GM18498 (cell line): ENCODE data around the gene TRAF7.

Source experiments
- ATAC-seq: cut with Tn5 transposase; IDR thresholded peaks from one replicate; pipeline ENCODE4 v1.9.1; 2021; ENCODE audit warnings: mild to moderate bottlenecking, moderate library complexity; ENCODE audit not compliant: unreplicated experiment

Gene TRAF7

DNA sequence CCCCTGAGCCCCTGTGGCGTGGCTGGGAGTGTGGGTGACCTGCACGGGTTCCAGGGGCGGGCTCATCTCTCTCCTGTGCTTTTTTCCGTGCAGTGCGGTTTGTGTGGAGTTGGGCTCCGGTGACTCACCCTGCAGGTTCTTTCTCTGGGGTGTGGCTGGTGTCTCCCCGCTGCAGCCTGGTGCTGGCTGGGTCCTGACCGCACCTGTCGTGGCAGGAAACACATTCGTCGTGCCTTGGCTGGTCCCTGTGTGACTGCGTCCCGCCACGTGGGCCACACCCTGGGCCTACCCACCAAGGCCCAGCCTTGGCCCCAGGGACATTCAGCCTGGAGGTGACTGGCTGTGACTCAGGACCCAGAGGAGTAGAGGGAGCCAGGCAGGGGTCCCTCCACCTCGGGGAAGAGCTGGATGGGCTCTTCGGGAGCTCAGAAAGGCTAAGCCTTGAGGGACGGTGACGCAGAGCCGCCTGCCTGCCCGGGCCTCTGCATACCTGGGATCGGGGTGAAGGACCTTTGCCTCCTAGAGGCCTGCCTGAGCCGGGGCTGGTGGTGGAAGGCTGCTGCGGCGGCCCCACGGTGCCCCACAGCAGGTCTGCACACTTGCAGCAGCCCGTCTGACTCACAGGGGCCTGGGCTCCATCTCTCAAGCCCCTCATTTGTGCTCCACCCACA lies 7.8 kb downstream of the TRAF7 start:
- no peak for ATAC-seq

DNA sequence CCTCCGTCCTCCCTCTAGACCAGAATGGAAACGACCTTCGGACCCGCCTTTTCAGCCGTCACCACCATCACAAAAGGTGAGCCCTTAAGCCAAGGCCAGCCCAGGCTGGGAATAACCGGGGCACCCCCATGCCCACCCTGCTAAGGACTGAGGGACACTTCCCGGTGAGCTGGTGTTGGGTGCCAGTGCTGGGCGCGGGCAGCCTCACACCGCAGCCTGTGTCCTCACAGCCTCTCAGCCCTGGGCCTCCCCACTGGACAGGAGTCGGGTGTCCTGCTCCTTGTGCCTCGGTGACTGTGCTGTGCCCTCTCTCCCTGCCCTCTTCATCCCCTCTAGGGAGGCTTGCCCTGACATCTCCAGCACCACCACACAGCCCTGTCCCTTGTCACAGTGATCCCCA lies 10.3 kb downstream of the TRAF7 start:
- no peak for ATAC-seq

- ATAC-seq, result no peak
These were observed 10.9 kb downstream of the TRAF7 start for GRCh38 chr16:2166263-2167067.

DNA sequence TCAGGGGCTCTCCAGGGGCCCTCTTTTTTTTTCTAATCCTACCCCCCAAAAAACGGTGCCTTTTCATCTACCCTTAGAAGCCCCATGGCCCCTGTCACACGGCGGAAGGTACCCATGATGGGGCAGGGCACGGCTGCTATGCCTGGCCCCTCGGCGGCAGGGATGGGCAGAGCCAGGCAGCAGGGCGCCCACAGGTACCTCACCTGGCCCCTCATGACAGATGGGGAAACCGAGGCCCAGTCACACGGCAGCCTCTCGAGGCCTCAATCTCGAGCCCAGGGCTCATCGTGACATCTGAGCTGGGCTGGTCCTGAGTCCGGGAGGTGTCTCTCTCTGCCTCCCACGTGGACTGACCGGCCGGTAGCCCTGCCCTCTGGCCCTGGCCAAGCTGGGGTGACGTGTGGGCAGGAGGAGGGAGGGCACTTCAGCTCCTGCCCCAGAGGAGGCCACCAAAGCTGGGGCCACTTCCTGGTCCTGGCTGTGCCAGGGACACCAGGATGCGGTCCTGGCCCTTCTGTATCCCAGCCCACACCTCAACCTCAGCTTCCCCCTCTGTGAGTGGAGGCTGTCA lies 11.6 kb downstream of the TRAF7 start:
- ATAC-seq, result no peak

DNA sequence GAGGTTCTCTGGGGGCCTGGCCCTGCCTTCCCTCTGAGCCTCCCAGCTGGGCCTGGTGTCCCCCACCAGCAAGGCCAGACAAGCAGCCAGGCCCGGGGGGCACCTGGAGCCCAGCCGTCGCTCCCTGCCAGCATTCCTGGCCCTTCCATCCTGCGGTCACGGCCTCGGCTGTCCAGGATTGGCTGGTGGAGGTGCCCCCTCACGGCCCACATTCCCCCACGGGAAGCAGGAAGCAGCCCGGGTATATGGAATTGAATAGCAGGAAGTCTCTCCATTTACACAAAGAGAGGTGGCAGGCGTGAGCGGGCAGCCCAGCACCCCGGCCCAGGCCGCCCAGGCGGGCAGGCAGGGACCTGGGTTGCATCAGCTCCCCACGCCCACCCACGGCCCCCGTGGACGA lies 14.5 kb downstream of the TRAF7 start:
- no peak for ATAC-seq

- no peak for ATAC-seq
These were observed 15.2 kb downstream of the TRAF7 start for GRCh38 chr16:2170587-2171435.

DNA sequence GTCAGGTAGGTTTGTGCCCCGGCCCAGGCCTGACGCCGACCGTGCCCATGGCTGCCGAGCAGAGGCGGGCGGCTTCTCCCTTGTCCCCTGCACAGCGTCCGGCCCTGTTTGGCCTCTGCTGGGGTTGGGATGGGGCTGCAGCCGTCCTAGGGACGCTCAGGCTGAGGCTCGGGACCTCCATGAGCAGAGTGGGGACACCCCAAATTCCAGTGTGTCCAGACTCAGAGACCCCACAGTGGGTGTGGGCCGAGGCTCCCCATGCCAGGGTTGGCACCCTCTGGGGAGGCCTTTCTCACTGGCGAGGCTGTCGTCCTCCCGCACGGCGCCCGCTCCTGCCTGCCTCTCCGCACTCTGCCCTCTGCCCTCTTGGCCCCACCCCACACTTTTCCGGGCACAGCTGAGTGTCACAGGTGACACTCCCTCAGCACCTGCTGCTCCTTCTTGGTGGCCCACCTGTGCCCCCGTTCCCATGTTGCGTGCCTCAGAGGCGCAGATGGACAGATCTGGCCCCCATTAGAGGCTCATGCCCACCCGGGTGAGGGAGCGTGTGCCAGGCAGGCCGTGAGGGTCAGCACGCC lies 16.1 kb downstream of the TRAF7 start:
- no peak for ATAC-seq

- no peak for ATAC-seq
These were observed 17.2 kb downstream of the TRAF7 start for GRCh38 chr16:2172688-2173335.

GRCh38 chr16:2173366-2173765 lies 17.8 kb downstream of the TRAF7 start:
- ATAC-seq, result no peak

- no peak for ATAC-seq
These were observed 18.3 kb downstream of the TRAF7 start for GRCh38 chr16:2173916-2174315.

- ATAC-seq, result no peak
These were observed 19.0 kb downstream of the TRAF7 start for GRCh38 chr16:2174396-2175131.

DNA sequence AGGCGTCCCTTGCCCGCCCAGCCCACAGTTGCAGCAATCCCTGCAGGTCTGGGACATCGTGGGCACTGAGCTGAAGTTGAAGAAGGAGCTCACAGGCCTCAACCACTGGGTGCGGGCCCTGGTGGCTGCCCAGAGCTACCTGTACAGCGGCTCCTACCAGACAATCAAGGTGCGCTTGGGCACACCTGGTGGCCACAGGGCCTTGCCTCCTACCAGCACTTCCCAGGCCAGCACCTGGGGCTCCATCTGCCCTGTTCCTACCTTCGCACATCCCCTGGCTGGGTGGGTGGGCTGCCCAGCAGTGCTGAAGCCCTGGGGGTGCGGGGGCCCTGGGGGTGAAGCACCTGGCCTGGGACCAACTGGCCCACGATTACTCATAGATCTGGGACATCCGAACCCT lies 19.9 kb downstream of the TRAF7 start:
- no peak for ATAC-seq

DNA sequence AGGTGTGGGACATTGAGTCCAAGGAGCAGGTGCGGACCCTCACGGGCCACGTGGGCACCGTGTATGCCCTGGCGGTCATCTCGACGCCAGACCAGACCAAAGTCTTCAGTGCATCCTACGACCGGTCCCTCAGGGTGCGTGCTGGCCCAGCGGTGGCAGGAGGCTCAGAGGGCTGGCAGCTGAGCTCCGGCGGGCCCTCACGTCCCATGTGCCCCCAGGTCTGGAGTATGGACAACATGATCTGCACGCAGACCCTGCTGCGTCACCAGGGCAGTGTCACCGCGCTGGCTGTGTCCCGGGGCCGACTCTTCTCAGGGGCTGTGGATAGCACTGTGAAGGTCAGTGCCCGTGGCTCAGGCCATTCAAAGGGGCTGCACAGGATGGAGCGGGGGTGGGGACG lies 20.5 kb downstream of the TRAF7 start:
- no peak for ATAC-seq

DNA sequence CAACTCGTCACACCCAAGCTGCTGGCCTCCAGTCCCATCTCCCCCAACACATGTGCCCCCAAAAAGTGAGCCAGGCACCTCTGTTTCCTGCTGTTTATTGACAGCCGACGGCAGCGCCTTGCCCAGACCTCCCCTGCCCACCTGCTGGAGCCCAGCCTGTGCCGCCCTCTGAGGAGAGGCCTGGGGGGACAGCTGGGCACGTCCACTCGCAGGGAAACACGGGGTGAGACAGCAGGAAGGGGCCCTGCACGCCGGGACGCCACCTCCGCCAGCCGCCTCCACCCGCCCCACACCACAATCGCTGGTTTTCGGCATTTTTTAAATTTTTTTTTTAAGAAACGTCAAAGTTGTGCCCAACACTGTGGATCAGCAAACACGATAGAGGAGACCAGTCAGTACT lies 21.5 kb downstream of the TRAF7 start:
- no peak for ATAC-seq

GRCh38 chr16:2177561-2177960 lies 22.0 kb downstream of the TRAF7 start:
- ATAC-seq, result no peak

- ATAC-seq, result no peak
These were observed 22.9 kb downstream of the TRAF7 start for GRCh38 chr16:2178321-2179106.

DNA sequence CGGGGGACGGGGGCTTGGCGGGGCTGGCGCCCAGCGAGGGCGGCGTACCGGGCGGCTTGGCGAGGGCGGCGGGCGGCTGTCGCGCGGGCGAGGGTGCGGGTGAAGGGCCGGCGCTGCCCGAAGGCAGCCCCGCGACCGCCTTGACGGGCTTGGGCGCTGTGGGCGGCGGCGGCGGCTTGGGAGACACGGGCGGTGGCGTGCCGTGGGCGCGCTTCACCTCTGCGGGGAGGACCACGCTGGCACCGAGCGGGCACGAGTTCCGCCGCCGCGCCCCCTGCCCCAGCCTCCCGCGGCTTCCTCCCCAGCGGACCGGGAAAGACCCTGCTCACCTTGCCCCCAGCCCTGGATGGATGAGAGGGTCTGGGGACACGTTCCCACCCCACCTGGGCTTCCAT lies 23.5 kb downstream of the TRAF7 start:
- ATAC-seq, result no peak

- no peak for ATAC-seq
These were observed 24.0 kb downstream of the TRAF7 start for GRCh38 chr16:2179576-2179975.

DNA sequence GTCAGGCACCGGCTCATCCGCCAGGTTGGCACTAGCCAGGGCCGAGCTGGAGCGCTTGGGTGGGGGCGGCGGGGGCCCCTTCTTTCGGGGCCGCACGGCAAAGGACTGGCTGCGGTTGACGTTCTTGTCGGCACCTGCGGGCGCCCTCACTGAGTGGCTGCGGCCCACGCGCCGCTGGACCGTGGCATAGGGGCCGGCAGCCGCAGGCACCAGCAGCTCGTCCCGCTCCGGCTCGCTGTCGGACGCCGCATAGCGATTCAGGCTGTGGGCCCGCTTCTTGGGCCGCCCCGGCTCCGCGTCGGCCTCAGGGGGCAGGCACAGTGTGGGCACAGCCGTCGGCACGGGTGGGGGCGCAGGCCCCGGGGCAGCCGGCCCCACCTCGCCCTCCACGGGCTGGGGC lies 24.9 kb downstream of the TRAF7 start:
- ATAC-seq, result no peak
